ENCODE results near the gene SLC40A1.

Gene SLC40A1

GRCh38 chr2:189561371-189562038 is 19.1 kb downstream of the SLC40A1 start:
- no peak for DNase-seq

DNA sequence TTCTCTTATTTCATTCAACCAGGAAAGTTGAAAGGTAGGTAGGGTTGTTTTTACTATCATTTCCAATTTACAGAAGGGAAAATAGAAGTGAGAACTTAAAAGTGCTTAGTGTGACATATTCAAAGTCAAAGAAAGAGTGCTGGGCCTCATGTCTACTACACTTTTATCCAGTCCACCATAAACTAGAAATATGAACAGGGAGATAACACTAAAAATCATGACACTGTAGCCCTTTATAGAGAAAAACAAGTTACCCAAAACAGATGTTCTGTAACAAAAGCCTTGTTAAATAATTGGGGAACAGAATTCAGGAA is 20.4 kb downstream of the SLC40A1 start:
- no peak for DNase-seq

GRCh38 chr2:189559579-189560272 is 20.9 kb downstream of the SLC40A1 start:
- no peak for DNase-seq

- no peak for DNase-seq
Observed at GRCh38 chr2:189558516-189559272, 21.9 kb downstream of the SLC40A1 start.

- no peak for DNase-seq
Observed at GRCh38 chr2:189557373-189557772, 23.2 kb downstream of the SLC40A1 start.

GRCh38 chr2:189556526-189556925 is 24.1 kb downstream of the SLC40A1 start:
- DNase-seq = no peak

DNA sequence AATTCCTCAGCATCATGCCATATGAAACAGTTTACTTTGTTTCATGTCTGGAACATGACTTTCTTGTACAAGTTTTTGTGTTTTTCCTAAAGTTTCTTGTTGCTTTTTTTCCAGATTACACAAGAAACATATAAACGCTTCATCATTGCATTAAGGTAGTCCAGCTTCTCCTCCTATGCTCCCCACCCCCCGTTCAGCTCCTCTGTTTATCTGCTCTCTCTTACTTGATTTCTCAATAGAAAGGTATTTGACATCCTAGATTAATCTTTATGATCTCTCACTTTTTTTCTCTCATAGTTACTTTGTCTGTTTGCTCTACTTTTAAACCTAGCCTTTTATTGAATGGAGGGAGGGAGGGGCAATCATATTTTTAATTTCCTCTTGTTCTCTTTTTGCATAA is 25.4 kb downstream of the SLC40A1 start:
- DNase-seq = no peak

DNA sequence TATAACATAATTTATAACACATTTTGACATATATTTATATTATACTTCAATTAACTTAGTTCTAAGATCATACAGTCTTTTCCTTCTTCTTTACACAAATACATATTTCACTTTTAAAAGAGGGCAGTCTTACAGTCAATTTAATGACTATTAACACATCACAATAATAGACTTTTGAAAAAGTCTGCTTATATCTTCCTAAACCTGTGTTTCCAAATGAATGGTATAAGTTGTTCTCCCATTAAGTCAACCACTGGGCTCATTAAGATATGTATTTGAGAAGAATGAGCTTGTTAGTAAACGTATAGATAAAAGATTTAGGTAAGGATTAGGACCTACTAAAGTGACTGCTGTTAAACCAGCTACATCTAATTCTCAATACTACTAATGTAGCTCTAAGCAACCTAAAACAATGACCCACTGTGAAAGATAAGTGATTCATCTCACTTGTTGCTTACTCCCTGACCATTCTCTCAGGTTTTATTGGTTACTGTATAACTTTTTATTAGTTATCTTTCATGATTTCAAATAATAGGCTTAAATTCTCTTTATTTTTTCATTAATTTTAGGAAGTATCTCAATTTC is 27.0 kb downstream of the SLC40A1 start:
- no peak for DNase-seq

DNA sequence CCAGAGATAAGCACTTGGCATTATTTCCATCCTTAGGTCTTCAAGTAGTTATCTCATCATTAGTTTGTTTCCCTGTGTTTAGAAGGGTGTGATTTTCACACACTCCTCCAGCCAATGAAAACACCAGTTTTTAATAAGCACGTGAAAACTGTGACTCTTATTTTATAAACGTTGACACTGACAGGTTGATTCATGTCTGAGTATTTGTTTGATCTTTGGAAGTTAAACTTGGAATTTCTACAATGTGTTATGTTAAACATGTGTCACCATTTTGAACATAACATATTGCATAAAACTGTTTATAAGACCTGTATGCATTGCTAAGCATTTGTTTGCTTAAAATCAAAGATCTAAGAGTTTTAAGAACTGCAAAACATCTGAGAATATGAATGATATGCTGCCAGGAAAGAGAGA is 27.6 kb downstream of the SLC40A1 start:
- DNase-seq = no peak

DNA sequence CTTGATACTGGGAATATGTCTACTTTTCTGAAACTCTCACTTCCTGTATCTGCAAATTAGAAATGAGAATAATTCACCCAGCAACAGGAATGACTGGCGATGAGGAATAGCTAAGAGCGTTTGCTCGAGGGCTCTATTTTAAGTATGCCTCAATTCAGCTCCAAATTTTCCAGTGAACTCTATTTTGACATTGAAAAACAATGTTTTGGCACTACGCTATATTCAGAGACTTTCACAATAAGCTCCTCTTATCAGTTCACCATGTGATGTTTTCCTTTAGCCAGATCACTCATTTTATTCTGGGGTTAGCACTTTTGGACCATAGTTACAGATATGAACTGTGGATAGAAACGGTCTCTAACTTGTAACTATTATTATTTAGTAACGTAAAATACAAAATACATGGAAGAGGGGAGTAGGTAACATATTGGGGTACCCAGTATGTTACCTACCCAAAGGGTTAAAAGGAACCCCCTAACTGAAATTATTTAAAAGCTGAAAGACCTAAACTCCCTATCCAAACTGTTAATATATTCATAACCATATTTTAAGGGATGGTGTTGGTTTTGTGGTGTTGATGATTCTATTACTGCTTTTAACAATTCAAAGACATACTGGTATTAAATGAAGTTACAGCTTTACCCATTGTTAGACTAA is 28.1 kb downstream of the SLC40A1 start:
- no peak for DNase-seq

DNA sequence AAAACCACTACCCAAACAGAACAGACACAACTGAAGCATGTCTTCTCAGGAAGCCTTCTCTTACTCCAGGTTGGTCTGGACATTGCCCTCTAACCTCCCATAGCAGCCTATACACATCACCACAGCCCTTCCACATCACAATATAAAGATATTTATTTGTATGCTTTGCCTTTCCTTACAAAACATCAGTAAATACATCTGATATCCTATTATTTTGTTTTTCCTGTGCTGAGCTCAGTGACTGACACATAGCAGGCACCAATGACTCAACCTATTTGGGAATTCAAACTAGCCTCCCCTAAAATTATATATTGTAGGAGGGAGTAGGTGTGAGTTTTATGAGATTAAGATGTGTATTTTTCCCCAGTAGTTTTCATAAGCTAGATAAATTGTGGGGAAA is 28.8 kb downstream of the SLC40A1 start:
- DNase-seq = no peak

GRCh38 chr2:189549449-189549832 is 31.1 kb downstream of the SLC40A1 start:
- no peak for DNase-seq

DNA sequence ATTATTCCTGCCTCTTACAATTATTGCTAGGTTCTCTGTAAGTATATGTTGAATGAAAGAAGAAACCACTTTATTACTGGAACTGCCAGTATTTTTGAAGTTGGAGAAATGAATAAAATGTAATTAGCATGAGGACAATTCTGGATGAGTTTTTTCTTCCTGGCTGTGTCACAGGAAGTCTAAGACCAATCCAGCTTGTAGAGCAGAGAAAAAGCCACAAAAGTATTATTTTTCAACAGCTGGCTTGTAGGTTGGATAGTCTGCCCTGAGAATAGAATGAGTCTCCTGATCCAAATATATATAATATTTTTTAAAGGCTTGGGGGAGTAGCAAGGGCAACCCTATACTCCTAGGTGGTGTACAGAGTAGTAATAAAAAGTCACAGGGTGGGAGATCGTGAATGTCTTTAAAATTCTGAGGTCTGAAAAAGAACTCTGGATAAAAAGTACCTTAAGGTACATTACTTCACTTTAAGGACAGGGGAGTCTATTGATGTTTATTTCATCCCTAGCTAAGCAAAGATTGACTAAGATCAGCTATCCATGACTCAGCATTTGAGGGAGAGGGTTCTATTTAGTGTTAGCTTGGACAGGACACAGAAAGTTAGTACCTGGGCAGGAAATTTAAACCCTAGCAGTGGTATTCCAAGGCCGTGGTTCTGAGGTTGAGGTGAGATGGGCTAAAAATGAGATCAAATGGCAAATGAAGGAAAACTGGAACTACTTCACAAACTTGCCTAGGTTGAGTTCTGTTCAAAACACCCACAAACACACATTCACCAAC is 31.7 kb downstream of the SLC40A1 start:
- no peak for DNase-seq

DNA sequence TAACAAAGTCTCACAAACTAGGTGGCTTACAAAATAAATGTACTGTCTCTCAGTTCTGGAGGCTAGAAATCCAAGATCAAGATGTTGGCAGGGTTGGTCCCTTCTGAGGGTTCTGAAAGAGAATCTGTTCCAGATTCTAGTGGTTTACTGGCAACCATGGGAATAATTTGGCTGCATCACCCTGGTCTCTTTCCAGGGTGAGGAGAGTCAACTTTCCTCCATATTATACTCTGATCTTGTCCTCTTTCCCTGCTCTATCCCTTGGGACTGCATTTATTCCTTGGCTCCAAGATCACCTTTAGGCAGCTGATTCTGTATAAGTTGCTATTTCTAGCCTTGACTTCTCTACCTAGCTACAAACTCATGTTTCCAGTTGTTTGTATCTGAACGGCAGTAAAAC is 35.2 kb downstream of the SLC40A1 start:
- peak in 4 of 14 donors; percentile 4 to 27 (median 12) for DNase-seq

DNA sequence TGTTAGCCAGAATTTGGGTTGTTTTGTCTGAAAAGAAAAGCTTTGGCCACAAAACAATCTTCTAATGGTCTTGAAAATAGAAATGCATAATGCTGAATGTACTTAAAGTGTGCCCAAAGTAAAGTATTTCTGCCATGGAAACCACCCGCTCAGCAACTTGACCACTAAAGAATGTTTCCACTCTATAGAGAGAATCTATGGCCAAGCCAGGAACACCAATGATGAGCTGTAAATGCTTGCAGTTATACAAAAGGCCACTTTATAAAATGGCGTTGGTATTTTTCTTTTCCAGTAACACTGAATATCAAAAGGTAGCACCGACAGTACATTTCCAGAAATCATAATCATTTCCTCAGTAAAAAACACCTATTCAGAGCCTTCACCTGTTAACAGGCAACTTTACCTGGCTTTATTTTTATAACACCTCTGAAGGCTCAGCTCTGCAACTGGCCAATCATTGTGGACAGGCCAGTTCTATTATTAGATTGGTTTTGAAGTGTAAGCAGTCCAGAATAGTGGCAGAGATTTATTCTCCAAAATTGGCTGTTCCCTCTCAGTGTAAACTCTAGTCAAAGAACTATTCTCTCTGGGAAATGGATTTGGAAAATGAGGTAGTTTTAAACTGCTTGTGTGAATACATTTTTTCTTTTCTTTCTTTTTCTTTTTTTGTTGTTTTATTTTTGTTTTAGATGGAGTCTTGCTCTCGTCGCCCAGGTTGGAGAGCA is 36.1 kb downstream of the SLC40A1 start:
- DNase-seq = no peak

DNA sequence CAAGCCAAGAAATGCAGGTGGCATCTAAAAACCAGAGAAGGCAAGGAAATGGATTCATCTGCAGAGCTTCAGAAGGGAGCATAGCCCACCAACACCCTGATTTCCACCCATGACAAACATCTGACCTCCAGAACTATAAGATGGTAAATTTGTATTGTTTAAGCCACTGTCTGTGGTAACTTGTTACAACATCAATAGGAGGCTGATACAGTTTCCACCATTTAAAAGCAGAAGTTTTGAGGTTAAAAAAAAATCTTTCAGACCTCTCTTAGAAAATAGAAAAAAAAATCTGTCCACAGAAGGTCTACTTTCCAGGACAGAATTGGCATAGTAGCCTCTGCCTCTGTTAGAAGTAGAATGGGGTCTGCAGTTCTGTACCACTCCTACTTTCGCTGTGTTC is 37.2 kb downstream of the SLC40A1 start:
- no peak for DNase-seq

GRCh38 chr2:189542145-189542882 is 38.3 kb downstream of the SLC40A1 start:
- no peak for DNase-seq

DNA sequence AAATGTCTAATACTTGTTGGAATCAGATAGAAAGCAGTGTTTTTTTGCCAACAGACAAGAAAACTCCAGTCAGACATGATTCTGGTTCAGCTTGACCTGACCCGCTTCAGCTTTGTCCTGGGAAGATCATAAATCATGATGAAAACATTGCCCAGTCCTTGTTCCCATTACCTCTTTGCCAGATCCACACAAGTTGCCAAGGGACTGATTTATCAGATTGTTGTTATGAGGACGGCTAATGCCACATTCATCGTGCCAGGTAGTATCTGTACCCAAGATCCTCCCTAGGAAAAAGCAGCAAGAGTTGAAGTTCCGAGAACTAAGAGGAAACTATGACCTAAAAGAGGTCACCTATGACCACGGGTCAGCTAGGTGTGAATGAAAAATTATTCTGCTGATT is 39.0 kb downstream of the SLC40A1 start:
- DNase-seq = no peak

DNA sequence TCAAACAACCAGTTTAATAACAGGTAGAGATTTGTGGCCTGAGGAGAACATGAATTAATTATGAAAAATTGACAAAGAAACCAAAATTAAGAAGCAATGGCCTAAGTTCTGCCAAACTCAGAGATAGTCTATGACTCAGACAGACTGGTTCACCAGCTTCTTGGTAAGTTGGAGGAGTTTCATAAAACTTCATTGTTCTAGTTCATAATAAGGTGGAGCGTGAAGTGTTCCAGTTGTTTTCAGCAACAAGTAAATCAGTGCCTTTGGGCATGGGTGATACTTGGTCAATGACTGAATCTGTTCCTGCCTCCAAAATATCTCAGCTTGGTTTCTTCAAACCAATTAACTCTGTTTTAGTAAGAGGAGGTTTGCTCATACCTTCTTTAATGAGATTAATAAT is 40.0 kb downstream of the SLC40A1 start:
- DNase-seq = no peak

DNA sequence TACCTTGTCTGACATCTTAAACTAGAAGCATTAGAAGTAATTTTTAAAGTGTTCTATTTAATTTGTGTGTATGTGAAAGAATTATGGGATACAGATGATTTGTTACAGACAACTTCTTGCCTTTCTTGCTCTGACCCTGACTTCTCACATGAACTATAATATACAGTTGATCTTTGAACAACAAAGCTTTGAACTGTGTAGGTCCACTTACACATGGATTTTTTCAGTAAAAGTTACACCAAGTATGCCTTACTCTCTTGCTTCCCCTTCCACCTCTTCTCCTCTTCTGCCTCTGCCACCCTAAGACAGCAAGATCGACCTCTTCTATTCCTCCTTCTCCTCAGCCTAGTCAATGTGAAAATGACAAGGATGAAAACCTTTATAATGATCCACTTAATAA is 42.2 kb downstream of the SLC40A1 start:
- no peak for DNase-seq

DNA sequence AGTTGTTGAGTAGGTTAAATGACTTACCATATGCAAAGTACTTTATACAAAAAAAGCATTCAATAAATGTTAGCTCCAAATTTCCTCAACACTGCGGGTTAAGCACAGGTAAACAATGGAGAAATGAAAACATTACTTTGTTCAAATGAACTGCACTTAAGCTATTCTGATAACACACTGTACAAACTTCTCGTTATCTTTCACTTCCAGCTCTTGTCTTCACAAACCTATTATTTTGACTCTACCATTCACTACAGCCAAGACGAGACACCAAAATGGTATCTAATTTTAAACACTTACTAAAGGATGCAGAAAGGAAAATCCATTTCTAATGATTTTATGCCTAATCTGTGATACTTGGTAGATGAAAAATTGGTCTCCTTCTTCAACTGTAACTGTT is 43.8 kb downstream of the SLC40A1 start:
- no peak for DNase-seq
